ENCODE results near the gene SULT1C3. TPM values are rescaled to one million over a fixed set of nuclear protein-coding genes. Genes with fewer than 3 reads are reported as not detected.

SULT1C3 gene
- total and polyA plus RNA-seq, 2 of the 13 experiments (the other 11 are each of a cell fraction or from before 2014, with no cell fraction given) = not detected

DNA sequence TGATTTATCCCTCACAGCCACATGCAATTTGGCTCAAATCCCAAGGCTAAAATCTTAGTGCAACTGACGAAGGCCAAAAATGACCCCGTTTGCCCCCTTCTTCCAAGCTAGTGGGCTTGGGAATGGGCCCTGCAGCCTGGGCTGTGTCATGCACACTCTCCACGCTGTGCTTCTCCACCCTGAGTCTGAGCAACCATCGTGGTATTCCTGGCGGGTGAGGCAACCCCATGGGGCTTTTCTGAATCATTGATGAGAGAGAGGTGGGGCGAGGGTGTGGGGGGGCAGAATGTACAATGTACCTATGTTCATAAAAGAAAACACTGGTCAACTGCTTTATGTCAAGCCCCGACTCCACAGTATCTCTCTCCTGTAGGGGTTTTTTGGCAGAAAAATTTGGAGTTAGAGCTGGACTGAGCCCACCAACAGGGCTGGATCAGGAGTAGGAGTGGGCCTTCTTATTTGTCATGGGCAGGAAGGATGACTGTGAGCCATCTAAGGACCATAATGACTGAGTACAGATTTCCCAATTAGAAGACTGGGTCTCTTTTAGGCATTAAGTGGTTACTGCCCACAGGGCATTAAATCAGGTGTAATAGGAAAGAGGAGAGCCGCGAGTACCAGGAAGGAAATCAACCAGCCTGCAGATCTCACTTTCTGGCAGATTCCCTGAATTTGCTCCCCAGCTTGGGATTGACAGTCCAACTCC, 57.8 kb downstream of the SULT1C3 start (continued):
- TF ChIP-seq, protein P1, sequence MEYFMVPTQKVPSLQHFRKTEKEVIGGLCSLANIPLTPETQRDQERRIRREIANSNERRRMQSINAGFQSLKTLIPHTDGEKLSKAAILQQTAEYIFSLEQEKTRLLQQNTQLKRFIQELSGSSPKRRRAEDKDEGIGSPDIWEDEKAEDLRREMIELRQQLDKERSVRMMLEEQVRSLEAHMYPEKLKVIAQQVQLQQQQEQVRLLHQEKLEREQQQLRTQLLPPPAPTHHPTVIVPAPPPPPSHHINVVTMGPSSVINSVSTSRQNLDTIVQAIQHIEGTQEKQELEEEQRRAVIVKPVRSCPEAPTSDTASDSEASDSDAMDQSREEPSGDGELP (IDR thresholded peaks at IDR 0.05; ENCODE audit: borderline replicate concordance, low read depth) = no peak
- TF ChIP-seq ASH2L (IDR thresholded peaks at IDR 0.05; ENCODE audit: insufficient read length, low read depth, low read length) (no peak), RXRA (CRISPR knock-in tag; IDR thresholded peaks at IDR 0.05) (no peak), SMARCC2 (IDR thresholded peaks at IDR 0.05) (no peak), ZNF124 (CRISPR knock-in tag; IDR thresholded peaks at IDR 0.05) (no peak), ZBED4 (CRISPR knock-in tag; IDR thresholded peaks at IDR 0.05; ENCODE audit: borderline replicate concordance) (no peak)
- TF ChIP-seq, protein P2, sequence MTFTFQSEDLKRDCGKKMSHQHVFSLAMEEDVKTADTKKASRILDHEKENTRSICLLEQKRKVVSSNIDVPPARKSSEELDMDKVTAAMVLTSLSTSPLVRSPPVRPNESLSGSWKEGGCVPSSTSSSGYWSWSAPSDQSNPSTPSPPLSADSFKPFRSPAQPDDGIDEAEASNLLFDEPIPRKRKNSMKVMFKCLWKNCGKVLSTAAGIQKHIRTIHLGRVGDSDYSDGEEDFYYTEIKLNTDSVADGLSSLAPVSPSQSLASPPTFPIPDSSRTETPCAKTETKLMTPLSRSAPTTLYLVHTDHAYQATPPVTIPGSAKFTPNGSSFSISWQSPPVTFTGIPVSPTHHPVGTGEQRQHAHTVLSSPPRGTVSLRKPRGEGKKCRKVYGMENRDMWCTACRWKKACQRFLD (CRISPR knock-in tag; IDR thresholded peaks at IDR 0.05; ENCODE audit: borderline replicate concordance) = no peak

Measured in HepG2 (cell line).